Measurements from ENCODE around the gene RNF208.

RNF208 gene

GRCh38 chr9:137226338-137227053 is 4.5 kb upstream of the RNF208 start:
- Histone ChIP-seq H3K4me1 (ENCODE audit: control insufficient read depth in 1 of 2, insufficient read depth in 2 of 2, low read length in 2 of 2) (peaks cover 34 to 58% of the 10 kb centered on the region in 2 donors), H3K27ac (ENCODE audit: low read depth, low read length) (no peak overlapping the region), H3K27me3 (ENCODE audit: control insufficient read depth in 1 of 2, insufficient read depth in 2 of 2, low read length in 2 of 2) (peaks cover 4 to 12% of the 10 kb centered on the region in 2 donors), H3K36me3 (ENCODE audit: control insufficient read depth in 1 of 2, insufficient read depth in 2 of 2, low read length in 2 of 2) (no peaks in the 10 kb centered on the region), H3K4me3 (ENCODE audit: low read depth in 1 of 2, low read length in 2 of 2) (no peak overlapping the region), H3K9ac (ENCODE audit: low read depth in 1 of 2, low read length in 2 of 2) (no peak overlapping the region), H3K9me3 (ENCODE audit: control insufficient read depth in 1 of 2, low read length in 2 of 2) (no peaks in the 10 kb centered on the region)

GRCh38 chr9:137225699-137226331 is 3.8 kb upstream of the RNF208 start:
- H3K4me3 ChIP-seq (ENCODE audit: low read depth in 1 of 2, low read length in 2 of 2): no peak overlapping the region
- no peaks in the 10 kb centered on the region for H3K9me3 ChIP-seq (ENCODE audit: control insufficient read depth in 1 of 2, low read length in 2 of 2)
- H3K27me3 ChIP-seq (ENCODE audit: control insufficient read depth in 1 of 2, insufficient read depth in 2 of 2, low read length in 2 of 2): peaks cover 4 to 12% of the 10 kb centered on the region in 2 donors
- no peak overlapping the region for H3K9ac ChIP-seq (ENCODE audit: low read depth in 1 of 2, low read length in 2 of 2)
- H3K4me1 ChIP-seq (ENCODE audit: control insufficient read depth in 1 of 2, insufficient read depth in 2 of 2, low read length in 2 of 2): peaks cover 27 to 51% of the 10 kb centered on the region in 2 donors
- H3K27ac ChIP-seq (ENCODE audit: low read depth, low read length): no peak overlapping the region
- no peaks in the 10 kb centered on the region for H3K36me3 ChIP-seq (ENCODE audit: control insufficient read depth in 1 of 2, insufficient read depth in 2 of 2, low read length in 2 of 2)

- Histone ChIP-seq H3K4me1 (ENCODE audit: control insufficient read depth in 1 of 2, insufficient read depth in 2 of 2, low read length in 2 of 2) (peaks cover 19 to 43% of the 10 kb centered on the region in 2 donors), H3K9me3 (ENCODE audit: control insufficient read depth in 1 of 2, low read length in 2 of 2) (no peaks in the 10 kb centered on the region), H3K9ac (ENCODE audit: low read depth in 1 of 2, low read length in 2 of 2) (peak within 1 kb of the TSS; percentile 91 to 92), H3K27ac (ENCODE audit: low read depth, low read length) (no peak within 1 kb of the TSS), H3K4me3 (ENCODE audit: low read depth in 1 of 2, low read length in 2 of 2) (peak within 1 kb of the TSS; percentile 80 to 86), H3K36me3 (ENCODE audit: control insufficient read depth in 1 of 2, insufficient read depth in 2 of 2, low read length in 2 of 2) (no peaks in the 10 kb centered on the region), H3K27me3 (ENCODE audit: control insufficient read depth in 1 of 2, insufficient read depth in 2 of 2, low read length in 2 of 2) (peaks cover 4 to 12% of the 10 kb centered on the region in 2 donors)
Observed at GRCh38 chr9:137224830-137225694, 3.0 kb upstream of the RNF208 start, which contains the start of gene CYSRT1. Gene CYSRT1 (plus strand): TSS chr9:137225174. CDS start chr9:137225622, 448 bp downstream.

GRCh38 chr9:137223078-137223970 is 1.3 kb upstream of the RNF208 start:
- H3K27me3 ChIP-seq (ENCODE audit: control insufficient read depth in 1 of 2, insufficient read depth in 2 of 2, low read length in 2 of 2): peaks cover 0 to under 1% of the 10 kb centered on the region in 2 donors
- peak overlapping the region; percentile 91 to 92 for H3K9ac ChIP-seq (ENCODE audit: low read depth in 1 of 2, low read length in 2 of 2)
- no peaks in the 10 kb centered on the region for H3K36me3 ChIP-seq (ENCODE audit: control insufficient read depth in 1 of 2, insufficient read depth in 2 of 2, low read length in 2 of 2)
- H3K9me3 ChIP-seq (ENCODE audit: control insufficient read depth in 1 of 2, low read length in 2 of 2): no peaks in the 10 kb centered on the region
- H3K4me1 ChIP-seq (ENCODE audit: control insufficient read depth in 1 of 2, insufficient read depth in 2 of 2, low read length in 2 of 2): peaks cover 20 to 48% of the 10 kb centered on the region in 2 donors
- H3K27ac ChIP-seq (ENCODE audit: low read depth, low read length): peak overlapping the region; percentile 85
- H3K4me3 ChIP-seq (ENCODE audit: low read depth in 1 of 2, low read length in 2 of 2): peak overlapping the region; percentile 80 to 86

- peaks cover 13 to 57% of the 10 kb centered on the region in 2 donors for H3K4me1 ChIP-seq (ENCODE audit: control insufficient read depth in 1 of 2, insufficient read depth in 2 of 2, low read length in 2 of 2)
- H3K9ac ChIP-seq (ENCODE audit: low read depth in 1 of 2, low read length in 2 of 2): no peak overlapping the region
- H3K4me3 ChIP-seq (ENCODE audit: low read depth in 1 of 2, low read length in 2 of 2): peak overlapping the region in 1 of 2 donors; percentile 36
Observed at GRCh38 chr9:137221506-137222111, 431 bp downstream of the RNF208 start.

GRCh38 chr9:137221095-137221505 is 940 bp downstream of the RNF208 start:
- H3K4me1 ChIP-seq (ENCODE audit: control insufficient read depth in 1 of 2, insufficient read depth in 2 of 2, low read length in 2 of 2): peaks cover 13 to 58% of the 10 kb centered on the region in 2 donors
- peaks cover 0 to 2% of the 10 kb centered on the region in 2 donors for H3K36me3 ChIP-seq (ENCODE audit: control insufficient read depth in 1 of 2, insufficient read depth in 2 of 2, low read length in 2 of 2)
- no peak overlapping the region for H3K4me3 ChIP-seq (ENCODE audit: low read depth in 1 of 2, low read length in 2 of 2)
- H3K27me3 ChIP-seq (ENCODE audit: control insufficient read depth in 1 of 2, insufficient read depth in 2 of 2, low read length in 2 of 2): no peaks in the 10 kb centered on the region
- H3K9ac ChIP-seq (ENCODE audit: low read depth in 1 of 2, low read length in 2 of 2): no peak overlapping the region
- H3K27ac ChIP-seq (ENCODE audit: low read depth, low read length): no peak overlapping the region
- no peaks in the 10 kb centered on the region for H3K9me3 ChIP-seq (ENCODE audit: control insufficient read depth in 1 of 2, low read length in 2 of 2)

More at GRCh38 chr9:137221506-137222111, 431 bp downstream of the RNF208 start:
- Histone ChIP-seq H3K9me3 (ENCODE audit: control insufficient read depth in 1 of 2, low read length in 2 of 2) (no peaks in the 10 kb centered on the region), H3K27ac (ENCODE audit: low read depth, low read length) (no peak overlapping the region), H3K27me3 (ENCODE audit: control insufficient read depth in 1 of 2, insufficient read depth in 2 of 2, low read length in 2 of 2) (no peaks in the 10 kb centered on the region), H3K36me3 (ENCODE audit: control insufficient read depth in 1 of 2, insufficient read depth in 2 of 2, low read length in 2 of 2) (no peaks in the 10 kb centered on the region)

- Histone ChIP-seq H3K9me3 (ENCODE audit: control insufficient read depth in 1 of 2, low read length in 2 of 2) (no peaks in the 10 kb centered on the region), H3K4me3 (ENCODE audit: low read depth in 1 of 2, low read length in 2 of 2) (no peak overlapping the region), H3K9ac (ENCODE audit: low read depth in 1 of 2, low read length in 2 of 2) (no peak overlapping the region), H3K27me3 (ENCODE audit: control insufficient read depth in 1 of 2, insufficient read depth in 2 of 2, low read length in 2 of 2) (no peaks in the 10 kb centered on the region), H3K27ac (ENCODE audit: low read depth, low read length) (no peak overlapping the region), H3K36me3 (ENCODE audit: control insufficient read depth in 1 of 2, insufficient read depth in 2 of 2, low read length in 2 of 2) (peaks cover 0 to 6% of the 10 kb centered on the region in 2 donors), H3K4me1 (ENCODE audit: control insufficient read depth in 1 of 2, insufficient read depth in 2 of 2, low read length in 2 of 2) (peaks cover 13 to 58% of the 10 kb centered on the region in 2 donors)
Observed at GRCh38 chr9:137220317-137221094, 1.5 kb downstream of the RNF208 start.

GRCh38 chr9:137219757-137220316 is 2.2 kb downstream of the RNF208 start:
- no peak overlapping the region for H3K9ac ChIP-seq (ENCODE audit: low read depth in 1 of 2, low read length in 2 of 2)
- H3K36me3 ChIP-seq (ENCODE audit: control insufficient read depth in 1 of 2, insufficient read depth in 2 of 2, low read length in 2 of 2): peaks cover 0 to 8% of the 10 kb centered on the region in 2 donors
- no peak overlapping the region for H3K4me3 ChIP-seq (ENCODE audit: low read depth in 1 of 2, low read length in 2 of 2)
- peaks cover 13 to 52% of the 10 kb centered on the region in 2 donors for H3K4me1 ChIP-seq (ENCODE audit: control insufficient read depth in 1 of 2, insufficient read depth in 2 of 2, low read length in 2 of 2)
- H3K27ac ChIP-seq (ENCODE audit: low read depth, low read length): no peak overlapping the region
- H3K9me3 ChIP-seq (ENCODE audit: control insufficient read depth in 1 of 2, low read length in 2 of 2): no peaks in the 10 kb centered on the region
- no peaks in the 10 kb centered on the region for H3K27me3 ChIP-seq (ENCODE audit: control insufficient read depth in 1 of 2, insufficient read depth in 2 of 2, low read length in 2 of 2)
